ENCODE data around the gene FCN1. TPM values are rescaled to one million over a fixed set of nuclear protein-coding genes. Genes with fewer than 3 reads are reported as not detected.

The FCN1 gene
- total RNA-seq, 6 experiments from 2014 or later = 0.68 to 5.3 (median 1.7) TPM

GRCh38 chr9:134949681-134950385 lies 32.1 kb upstream of the FCN1 start:
- Histone ChIP-seq H3K4me3 (no peak overlapping the region), H3K4me1 (no peaks in the 10 kb centered on the region), H3K36me3 (no peaks in the 10 kb centered on the region), H3K27ac (no peak overlapping the region), H3K27me3 (no peaks in the 10 kb centered on the region), H3K9me3 (no peaks in the 10 kb centered on the region)
- ATAC-seq = no peak
- intact Hi-C loops (cut with DNase I) = no loop called here
- no peak for TF ChIP-seq CTCF (IDR thresholded peaks at IDR 0.05)
- TF ChIP-seq POLR2A (IDR thresholded peaks at IDR 0.05) = no peak
- WGBS (ENCODE audit: insufficient coverage, low coverage, low lambda C conversion rate, missing lambda C conversion rate) = 85% methylated on average over 3 of the region's 12 CpGs
- peak in 1 of 3 donors; percentile 27 for DNase-seq

- intact Hi-C loops (cut with DNase I) = no loop called here
- ATAC-seq (no peak), DNase-seq (peak in 1 of 3 donors; percentile 43)
- WGBS (ENCODE audit: insufficient coverage, low coverage, low lambda C conversion rate, missing lambda C conversion rate) = no CpG with 5 or more reads among the region's 11 CpGs
- Histone ChIP-seq H3K36me3 (no peaks in the 10 kb centered on the region), H3K27me3 (no peaks in the 10 kb centered on the region), H3K4me3 (no peak overlapping the region), H3K27ac (no peak overlapping the region), H3K4me1 (no peaks in the 10 kb centered on the region), H3K9me3 (no peaks in the 10 kb centered on the region)
- no peak for TF ChIP-seq POLR2A (IDR thresholded peaks at IDR 0.05)
Observed at GRCh38 chr9:134948149-134948548, 30.4 kb upstream of the FCN1 start.

- intact Hi-C loops (cut with DNase I) = no loop called here
- Histone ChIP-seq H3K27me3 (no peaks in the 10 kb centered on the region), H3K27ac (no peak overlapping the region), H3K4me1 (no peaks in the 10 kb centered on the region), H3K9me3 (no peaks in the 10 kb centered on the region), H3K36me3 (no peaks in the 10 kb centered on the region), H3K4me3 (no peak overlapping the region)
- ATAC-seq (no peak), DNase-seq (peak in 1 of 3 donors; percentile 45)
- no CpG with 5 or more reads among the region's 26 CpGs for WGBS (ENCODE audit: insufficient coverage, low coverage, low lambda C conversion rate, missing lambda C conversion rate)
- TF ChIP-seq POLR2A (IDR thresholded peaks at IDR 0.05) (no peak), CTCF (IDR thresholded peaks at IDR 0.05) (no peak)
Observed at GRCh38 chr9:134947265-134947955, 29.7 kb upstream of the FCN1 start.

GRCh38 chr9:134946663-134947062 lies 29.0 kb upstream of the FCN1 start:
- no peak for TF ChIP-seq POLR2A (IDR thresholded peaks at IDR 0.05)
- TF ChIP-seq CTCF (IDR thresholded peaks at IDR 0.05) = no peak

GRCh38 chr9:134945509-134946275 lies 28.0 kb upstream of the FCN1 start:
- H3K27me3 ChIP-seq = no peaks in the 10 kb centered on the region
- no peak overlapping the region for H3K4me3 ChIP-seq
- no peaks in the 10 kb centered on the region for H3K4me1 ChIP-seq
- H3K36me3 ChIP-seq = no peaks in the 10 kb centered on the region
- H3K27ac ChIP-seq = no peak overlapping the region
- no peak for ATAC-seq
- H3K9me3 ChIP-seq = no peaks in the 10 kb centered on the region
- intact Hi-C loops (cut with DNase I) = no loop called here
- DNase-seq = peak in 1 of 3 donors; percentile 31
- 60% methylated on average over 2 of the region's 12 CpGs for WGBS (ENCODE audit: insufficient coverage, low coverage, low lambda C conversion rate, missing lambda C conversion rate)
- no peak for TF ChIP-seq CTCF (IDR thresholded peaks at IDR 0.05)
- no peak for TF ChIP-seq POLR2A (IDR thresholded peaks at IDR 0.05)

More at GRCh38 chr9:134946663-134947062, 29.0 kb upstream of the FCN1 start:
- Histone ChIP-seq H3K36me3 (no peaks in the 10 kb centered on the region), H3K4me1 (no peaks in the 10 kb centered on the region), H3K9me3 (no peaks in the 10 kb centered on the region), H3K27me3 (no peaks in the 10 kb centered on the region), H3K4me3 (no peak overlapping the region), H3K27ac (no peak overlapping the region)
- intact Hi-C loops (cut with DNase I) = no loop called here
- DNase-seq = no peak
- no peak for ATAC-seq

All from right lobe of liver (tissue), 6 donors.